NT2/D1 (cell line): ENCODE measurements around the gene DMPK.

Experiments
- DNase-seq: peaks from one replicate; pipeline ENCODE4 v3.0.0-alpha.2; 2011; ENCODE audit warnings: low read depth, low spot score
- H3K27me3 ChIP-seq: 2 replicates; pipeline ENCODE4 v1.6.0; 2011; ENCODE audit warnings: mild to moderate bottlenecking; ENCODE audit not compliant: insufficient read length, insufficient read depth
- H3K36me3 ChIP-seq: 2 replicates; pipeline ENCODE4 v1.6.1; 2011; ENCODE audit warnings: mild to moderate bottlenecking, low read length, mixed read lengths; ENCODE audit not compliant: insufficient read depth, insufficient read length
- H3K4me1 ChIP-seq: 2 replicates; pipeline ENCODE4 v1.5.1; 2011; ENCODE audit not compliant: insufficient read depth, insufficient read length
- H3K4me3 ChIP-seq: 2 replicates; pipeline ENCODE4 v1.5.1; 2011; ENCODE audit warnings: low read depth; ENCODE audit not compliant: insufficient read length
- H3K9ac ChIP-seq: 2 replicates; pipeline ENCODE4 v1.6.0; 2011; ENCODE audit warnings: low read depth; ENCODE audit not compliant: insufficient read length
- H3K9me3 ChIP-seq: 2 replicates; pipeline ENCODE4 v1.5.1; 2011; ENCODE audit warnings: mild to moderate bottlenecking, low read length; ENCODE audit not compliant: insufficient read depth
- SUZ12 ChIP-seq: IDR thresholded peaks from 2 replicates; pipeline ENCODE4 v1.6.1; 2011; ENCODE audit not compliant: insufficient read length, insufficient read depth; ENCODE audit errors: extremely low read depth
- YY1 ChIP-seq: IDR thresholded peaks from 2 replicates; pipeline ENCODE4 v1.6.1; 2011; ENCODE audit not compliant: insufficient read length, insufficient read depth
- ZNF274 ChIP-seq: IDR thresholded peaks from 2 replicates; pipeline ENCODE4 v1.6.1; 2011; ENCODE audit warnings: mild to moderate bottlenecking, low read depth, low read length

The DMPK gene

DNA sequence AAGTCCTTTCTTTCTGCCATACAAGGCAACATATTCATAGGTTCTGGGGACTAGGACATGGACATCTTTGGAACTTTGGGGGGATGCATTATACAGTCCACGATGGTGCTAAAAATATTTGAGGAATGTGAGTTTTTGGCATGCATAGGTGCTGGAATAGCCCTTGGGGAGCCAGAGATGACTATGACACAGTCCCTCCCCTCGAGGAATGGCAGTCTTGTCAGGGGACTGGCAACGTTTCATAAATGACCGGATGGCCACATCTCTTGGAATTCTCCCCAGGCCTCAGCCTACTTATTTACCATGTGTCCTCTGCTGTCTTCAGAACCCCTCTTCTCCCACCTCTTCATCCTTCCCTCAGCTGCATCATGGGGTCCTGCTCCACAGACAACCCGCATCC is 35.4 kb downstream of the DMPK start:
- Histone ChIP-seq H3K4me1 (peaks cover 3% of the 10 kb centered on the region), H3K4me3 (no peak overlapping the region), H3K9me3 (no peaks in the 10 kb centered on the region), H3K27me3 (no peaks in the 10 kb centered on the region), H3K36me3 (no peaks in the 10 kb centered on the region), H3K9ac (no peak overlapping the region)
- TF ChIP-seq YY1 (no peak), SUZ12 (no peak), ZNF274 (no peak)
- no peak for DNase-seq

GRCh38 chr19:45745606-45746005 is 36.7 kb downstream of the DMPK start:
- H3K4me3 ChIP-seq = no peak overlapping the region
- no peak overlapping the region for H3K9ac ChIP-seq
- TF ChIP-seq SUZ12 (no peak), ZNF274 (no peak), YY1 (no peak)
- H3K9me3 ChIP-seq = no peaks in the 10 kb centered on the region
- no peaks in the 10 kb centered on the region for H3K27me3 ChIP-seq
- no peaks in the 10 kb centered on the region for H3K36me3 ChIP-seq
- H3K4me1 ChIP-seq = peaks cover 3% of the 10 kb centered on the region
- no peak for DNase-seq

DNA sequence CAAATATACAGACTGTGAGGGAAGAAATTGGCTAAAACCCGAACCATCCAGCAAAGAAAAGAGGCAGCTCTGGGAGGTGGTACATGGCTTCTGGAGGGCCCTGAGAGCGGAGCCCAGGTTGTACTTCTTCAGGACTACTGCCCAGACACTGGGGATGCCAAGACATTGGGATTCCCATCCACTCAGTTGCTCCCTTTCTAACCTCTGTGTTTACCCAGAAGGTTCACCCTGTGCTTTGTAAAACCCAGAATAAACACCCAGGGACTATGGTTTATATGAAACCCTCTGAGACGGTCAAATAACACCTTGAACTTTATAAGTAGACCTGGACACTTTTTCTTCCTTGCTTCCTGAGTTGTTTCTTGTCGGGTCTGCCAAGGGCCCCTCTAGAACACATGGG is 39.3 kb downstream of the DMPK start:
- H3K4me3 ChIP-seq = no peak overlapping the region
- H3K9ac ChIP-seq = no peak overlapping the region
- no peaks in the 10 kb centered on the region for H3K27me3 ChIP-seq
- DNase-seq = no peak
- H3K4me1 ChIP-seq = peaks cover 3% of the 10 kb centered on the region
- no peaks in the 10 kb centered on the region for H3K36me3 ChIP-seq
- TF ChIP-seq YY1 = no peak
- TF ChIP-seq ZNF274 = no peak
- TF ChIP-seq SUZ12 = no peak
- no peaks in the 10 kb centered on the region for H3K9me3 ChIP-seq

DNA sequence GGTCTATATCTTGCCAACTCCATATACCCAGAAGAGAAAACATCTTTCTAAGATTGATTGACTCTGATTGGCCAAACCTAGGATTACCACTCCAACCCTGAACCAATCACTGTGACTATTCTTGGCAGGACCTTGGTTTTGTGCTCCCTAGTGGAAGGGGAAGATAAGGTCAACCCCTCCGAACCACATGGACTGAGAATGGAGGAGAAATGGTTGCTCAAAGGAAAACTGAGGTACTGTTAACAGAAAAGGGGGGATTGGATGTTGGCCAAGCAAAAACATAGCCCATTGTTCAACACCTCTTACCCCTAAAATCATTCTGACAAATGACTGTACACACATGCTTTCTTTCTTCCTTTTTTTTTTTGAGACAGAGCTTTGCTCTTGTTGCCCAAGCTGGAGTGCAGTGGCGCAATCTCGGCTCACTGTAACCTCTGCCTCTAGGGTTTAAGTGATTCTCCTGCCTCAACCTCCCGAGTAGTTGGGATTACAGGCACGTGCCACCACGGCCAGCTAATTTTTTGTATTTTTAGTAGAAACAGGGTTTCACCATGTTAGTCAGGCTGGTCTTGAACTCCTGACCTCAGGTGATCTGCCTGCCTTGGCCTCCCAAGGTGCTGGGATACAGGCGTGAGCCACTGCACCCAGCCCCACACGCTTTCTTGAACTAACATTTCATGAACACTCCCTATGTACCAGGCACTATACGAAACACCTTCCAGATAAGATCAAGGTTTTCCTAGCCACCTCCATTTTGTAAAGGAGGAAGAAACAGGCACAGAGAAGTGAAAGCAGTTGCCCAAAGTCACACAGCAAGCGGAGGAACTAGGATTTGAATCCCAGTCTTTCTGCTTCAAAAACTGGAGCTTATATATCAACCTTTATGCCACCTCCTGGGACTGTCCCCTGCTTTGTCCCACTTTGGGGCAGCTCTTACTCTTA is 42.5 kb downstream of the DMPK start:
- DNase-seq = no peak
- no peak overlapping the region for H3K4me3 ChIP-seq

GRCh38 chr19:45733160-45733810 is 49.0 kb downstream of the DMPK start, which contains the start of gene MEIOSIN:
Gene MEIOSIN (plus strand): TSS chr19:45733439. CDS start chr19:45735377, 1,938 bp downstream.
- no peak for DNase-seq
- Histone ChIP-seq H3K4me3 (no peak within 1 kb of the TSS), H3K9me3 (no peaks in the 10 kb centered on the region), H3K36me3 (no peaks in the 10 kb centered on the region), H3K9ac (no peak within 1 kb of the TSS), H3K4me1 (no peaks in the 10 kb centered on the region), H3K27me3 (no peaks in the 10 kb centered on the region)
- no peak for TF ChIP-seq YY1
- TF ChIP-seq ZNF274 = no peak
- no peak for TF ChIP-seq SUZ12

More for the DNA sequence above, 42.5 kb downstream of the DMPK start:
- TF ChIP-seq ZNF274 = no peak
- TF ChIP-seq YY1 = no peak
- TF ChIP-seq SUZ12 = no peak
- Histone ChIP-seq H3K4me1 (peaks cover 2% of the 10 kb centered on the region), H3K27me3 (no peaks in the 10 kb centered on the region), H3K36me3 (no peaks in the 10 kb centered on the region), H3K9me3 (no peaks in the 10 kb centered on the region), H3K9ac (no peak overlapping the region)

GRCh38 chr19:45730368-45731288 is 51.7 kb downstream of the DMPK start, which contains the start of gene FBXO46:
Gene FBXO46 (minus strand): TSS chr19:45730896. CDS start chr19:45713495, 17,401 bp downstream.
- no peaks in the 10 kb centered on the region for H3K4me1 ChIP-seq
- no peaks in the 10 kb centered on the region for H3K27me3 ChIP-seq
- peaks cover 5% of the 10 kb centered on the region for H3K36me3 ChIP-seq
- peak within 1 kb of the TSS; percentile 54 for H3K4me3 ChIP-seq
- DNase-seq = peak; percentile 94
- H3K9ac ChIP-seq = peak within 1 kb of the TSS; percentile 63
- TF ChIP-seq YY1 (peak; percentile 61), ZNF274 (no peak), SUZ12 (no peak)
- H3K9me3 ChIP-seq = no peaks in the 10 kb centered on the region
